ENCODE results near the gene HNRNPUL1. TPM values are rescaled to one million over a fixed set of nuclear protein-coding genes. Genes with fewer than 3 reads are reported as not detected.

Gene HNRNPUL1
- total RNA-seq, 1 experiment from 2014 or later, result 201 TPM

GRCh38 chr19:41327076-41327575 lies 63.0 kb downstream of the HNRNPUL1 start:
- H3K36me3 ChIP-seq (ENCODE audit: control insufficient read depth in 1 of 2, insufficient read depth in 2 of 2, low read length in 2 of 2), result peaks cover 0 to 9% of the 10 kb centered on the region in 2 experiments; a peak in 1 of 4 replicates
- peak overlapping the region; percentile 42; the same call in 1 of the 2 replicates for H3K27ac ChIP-seq (ENCODE audit: low read depth, low read length)
- CTCF ChIA-PET, result no interaction called here
- H3K79me2 ChIP-seq (ENCODE audit: insufficient read depth, low read length), result no peaks in the 10 kb centered on the region
- intact Hi-C loops (cut with micrococcal nuclease), result no loop called here
- DNase-seq (ENCODE audit: low read depth, low spot score), result no peak
- no peaks in the 10 kb centered on the region for H3K9me3 ChIP-seq (ENCODE audit: control insufficient read depth in 1 of 2, insufficient read depth in 1 of 2, low read depth in 1 of 2, low read length in 2 of 2)
- H3K4me3 ChIP-seq (replicated peaks in 1 of 2; ENCODE audit: low read depth in 1 of 2, low read length in 2 of 2), result peak overlapping the region in 1 of 2 experiments; percentile 20; a peak in 1 of 4 replicates
- no peaks in the 10 kb centered on the region for H3K27me3 ChIP-seq (ENCODE audit: insufficient read depth, low read length)
- no TSS peak for BruUV-seq (replicated peaks)
- no peak for TF ChIP-seq CEBPB (IDR thresholded peaks at IDR 0.05; ENCODE audit: low read depth)
- TF ChIP-seq ZNF274 (IDR thresholded peaks at IDR 0.05; ENCODE audit: low read depth, low read length), result no peak
- no peak for TF ChIP-seq TCF7L2 (IDR thresholded peaks at IDR 0.05; ENCODE audit: borderline replicate concordance, extremely low read depth, insufficient read depth, insufficient read length)
- no peak for TF ChIP-seq POLR2AphosphoS5 (IDR thresholded peaks at IDR 0.05; ENCODE audit: low read depth, low read length)
- TF ChIP-seq FOSL1 (IDR thresholded peaks at IDR 0.05; ENCODE audit: low read depth), result no peak
- no peak for TF ChIP-seq CTCF (IDR thresholded peaks at IDR 0.05 in 2 of 3, conservative IDR thresholded peaks at IDR 0.05 in 1 of 3; ENCODE audit: borderline replicate concordance in 1 of 3, insufficient read depth in 1 of 3, low read depth in 2 of 3, low read length in 2 of 3)
- no peak for TF ChIP-seq JUND (IDR thresholded peaks at IDR 0.05)
- TF ChIP-seq MAX (IDR thresholded peaks at IDR 0.05), result no peak
- no peak for TF ChIP-seq SIN3A (IDR thresholded peaks at IDR 0.05; ENCODE audit: low read depth)
- no peak for ATAC-seq
- peak overlapping the region; percentile 33 for H3K9ac ChIP-seq (ENCODE audit: low read length)
- peaks cover 8 to 30% of the 10 kb centered on the region in 2 experiments; a peak in 3 of 4 replicates for H3K4me1 ChIP-seq (ENCODE audit: control insufficient read depth in 1 of 2, insufficient read depth in 2 of 2, low read length in 2 of 2)
- peak overlapping the region; percentile 47 for H3K4me2 ChIP-seq (ENCODE audit: low read length)
- POLR2A ChIA-PET, result no interaction called here
- no peaks in the 10 kb centered on the region for H4K20me1 ChIP-seq (ENCODE audit: insufficient read depth)
- no peak overlapping the region for H2AFZ ChIP-seq (ENCODE audit: low read depth, low read length, poor library complexity, severe bottlenecking)
- RAD21 ChIA-PET (ENCODE audit: low non-redundant PET in 1 of 2, low total read pairs in 2 of 2, uncharacterized antibody in 2 of 2, unreplicated experiment in 2 of 2), result no interaction called here
- no peaks in the 10 kb centered on the region for H3K9me2 ChIP-seq (ENCODE audit: insufficient read depth)

Data from HCT116 (cell line).